Activated naive CD4-positive, alpha-beta T cell treated with Interleukin-2 at 50 U/mL for 16 hours (primary cell): ENCODE data around the gene LOX.
"Not testable (repeated sequence)": the region's sequence is repeated elsewhere in the genome, so short reads cannot be mapped to it uniquely, and the experiment has no call there.

Source experiments
- DNase-seq: peaks from one replicate; pipeline ENCODE4 v3.0.0-alpha.2; 2020

LOX gene

GRCh38 chr5:122097391-122097790 lies 19.3 kb upstream of the LOX start:
- no peak for DNase-seq

- DNase-seq = no peak
Measured at GRCh38 chr5:122095158-122095557, 17.1 kb upstream of the LOX start.

- DNase-seq = not testable (repeated sequence)
Measured at GRCh38 chr5:122094251-122094650, 16.2 kb upstream of the LOX start.

GRCh38 chr5:122093415-122094180 lies 15.5 kb upstream of the LOX start:
- DNase-seq = no peak

DNA sequence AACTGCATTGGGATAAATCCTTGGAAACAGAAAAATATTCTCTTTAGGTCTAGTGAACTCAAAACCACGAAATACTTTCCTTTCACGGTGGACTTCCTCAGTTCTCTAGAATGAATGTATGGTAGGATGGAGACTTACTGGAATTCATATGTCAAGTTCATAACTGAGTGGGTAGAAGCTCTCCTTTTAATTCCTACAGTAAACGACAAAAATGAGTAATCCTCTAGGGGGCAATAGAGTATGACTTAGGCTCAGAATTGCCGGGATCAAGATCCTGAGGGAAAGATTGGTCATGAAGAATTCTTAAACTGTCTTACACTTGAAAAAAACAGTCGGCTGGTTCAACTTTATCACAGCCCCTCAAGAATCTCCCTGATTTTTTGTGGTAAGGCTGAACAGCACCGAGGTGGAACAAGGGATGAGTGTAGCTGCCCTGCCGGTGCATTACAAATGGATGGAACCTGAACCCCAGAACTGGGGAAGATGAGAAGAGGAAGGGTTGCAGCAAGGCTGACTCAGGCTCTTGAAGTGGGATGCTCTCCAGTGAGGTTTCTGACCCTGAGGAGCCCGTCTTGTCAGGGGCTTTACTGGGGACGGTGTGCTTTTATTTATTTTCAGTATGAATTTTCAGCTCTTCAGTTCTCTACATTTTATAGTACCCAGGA lies 14.0 kb upstream of the LOX start:
- DNase-seq = no peak

DNA sequence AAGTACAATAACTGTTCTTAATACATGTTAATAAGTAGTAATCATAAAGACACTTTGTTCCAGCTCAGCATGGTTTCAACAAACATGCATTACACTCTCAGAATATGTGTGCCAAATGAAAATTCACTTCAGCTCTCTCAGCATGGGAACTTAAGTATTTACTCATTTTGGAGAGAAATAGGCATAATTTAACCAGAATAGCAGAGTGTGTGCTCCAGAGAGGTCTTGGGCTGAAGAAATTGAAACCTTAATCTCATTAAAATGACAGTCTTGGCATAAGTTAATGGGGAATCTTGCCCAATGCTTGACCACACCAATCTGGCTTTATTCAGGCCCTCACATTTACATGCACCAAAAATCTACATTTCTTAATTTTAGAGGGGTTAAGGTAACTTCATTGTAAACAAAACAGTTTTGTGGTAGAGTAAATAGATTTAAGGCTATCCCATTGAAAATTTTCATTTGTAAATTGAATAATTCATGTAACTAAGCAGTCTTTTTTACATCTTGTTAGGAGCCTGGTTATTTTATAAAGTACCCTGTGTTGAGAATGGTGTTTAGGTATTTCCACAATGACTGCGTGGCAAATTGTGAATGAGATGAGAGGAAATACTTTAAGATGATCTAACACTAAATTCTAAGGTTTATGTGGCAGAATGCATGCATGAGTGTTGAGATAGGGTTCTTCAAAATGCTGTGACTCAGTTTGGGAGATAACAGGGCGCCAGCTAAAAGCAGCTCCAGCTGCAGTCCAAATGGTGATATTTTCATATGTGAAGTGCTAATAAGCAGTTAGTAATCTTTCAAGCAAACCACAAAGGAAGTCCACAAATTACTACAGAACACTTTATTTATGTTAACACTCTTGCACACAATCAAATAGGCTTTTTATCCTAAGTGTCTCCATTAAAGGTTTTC lies 11.3 kb upstream of the LOX start:
- DNase-seq = no peak

GRCh38 chr5:122085041-122085440 lies 7.0 kb upstream of the LOX start:
- no peak for DNase-seq

DNA sequence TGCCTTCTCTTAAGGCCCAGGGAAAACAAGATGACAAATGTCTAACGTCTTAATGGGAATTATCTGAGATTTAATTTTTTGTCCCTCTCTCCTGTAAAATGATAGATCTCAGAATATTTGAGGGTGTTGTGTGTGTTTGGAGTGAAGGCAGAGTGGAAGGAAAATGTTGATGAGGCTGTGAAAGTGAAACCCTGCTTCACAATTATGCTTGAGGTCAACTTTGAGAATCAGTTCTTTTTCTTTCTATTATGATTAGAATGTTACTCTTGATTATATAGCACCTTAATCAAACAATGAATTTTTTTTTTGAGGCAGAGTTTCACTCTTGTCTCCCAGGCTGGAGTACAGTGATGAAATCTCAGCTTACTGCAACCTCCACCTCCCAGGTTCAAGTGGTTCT lies 5.5 kb upstream of the LOX start:
- DNase-seq = no peak

DNA sequence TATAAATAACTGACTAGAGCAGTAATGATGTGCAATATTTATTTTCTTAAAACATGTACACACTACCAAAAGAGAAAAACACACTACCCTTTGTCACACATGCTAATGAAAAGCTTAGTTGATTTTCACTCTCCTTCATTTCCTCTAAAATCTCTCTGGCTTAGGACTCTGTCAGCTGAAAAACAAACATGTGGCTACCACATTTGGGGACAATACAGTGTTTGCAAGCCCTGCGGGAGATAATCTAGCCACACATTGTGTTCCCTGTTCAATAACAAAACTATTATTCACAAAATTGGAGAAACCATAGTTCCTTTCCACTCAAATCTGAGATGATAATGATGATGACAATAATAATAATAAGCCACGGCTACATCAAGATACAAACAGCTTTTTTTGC lies 3.5 kb upstream of the LOX start:
- DNase-seq = no peak

GRCh38 chr5:122077366-122078115 lies 518 bp downstream of the LOX start:
- no peak for DNase-seq

- DNase-seq = no peak
Measured at GRCh38 chr5:122076669-122077365, 1.2 kb downstream of the LOX start.

- DNase-seq = no peak
Measured at GRCh38 chr5:122076050-122076461, 2.0 kb downstream of the LOX start.

DNA sequence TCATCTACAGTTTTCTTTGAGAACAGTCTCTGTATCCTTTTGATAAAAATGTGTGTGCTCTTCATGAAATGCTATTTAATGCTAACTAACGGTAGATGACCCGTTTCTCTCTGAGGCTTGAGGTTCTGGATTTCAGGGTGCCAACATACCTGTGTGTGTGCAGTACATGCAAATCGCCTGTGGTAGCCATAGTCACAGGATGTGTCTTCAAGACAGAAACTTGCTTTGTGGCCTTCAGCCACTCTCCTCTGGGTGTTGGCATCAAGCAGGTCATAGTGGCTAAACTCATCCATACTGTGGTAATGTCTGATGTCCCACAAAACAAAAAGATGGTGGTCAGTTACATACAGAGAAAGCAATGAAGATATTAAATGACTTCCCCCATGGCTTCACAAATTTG lies 4.2 kb downstream of the LOX start:
- no peak for DNase-seq

GRCh38 chr5:122073018-122073417 lies 5.0 kb downstream of the LOX start:
- no peak for DNase-seq

DNA sequence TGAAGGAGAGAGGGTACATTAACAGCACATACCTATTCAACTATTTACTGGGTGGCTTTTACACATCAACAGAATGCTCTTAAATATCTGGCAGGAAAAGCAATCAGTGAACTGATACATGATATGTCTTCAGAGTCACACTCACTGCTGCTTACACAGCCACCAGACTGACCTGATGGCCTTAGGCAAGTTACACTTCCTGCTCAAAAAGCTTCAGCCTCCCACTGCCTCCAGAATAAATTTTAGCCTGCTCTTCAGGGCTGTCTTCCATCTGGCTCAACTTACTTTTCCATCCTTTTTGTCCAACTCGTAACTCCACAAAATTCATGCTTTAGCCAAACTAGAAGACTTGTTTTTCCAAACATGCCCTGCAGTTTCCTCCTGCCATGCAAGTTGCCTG lies 10.7 kb downstream of the LOX start:
- no peak for DNase-seq

- no peak for DNase-seq
Measured at GRCh38 chr5:122064992-122065391, 13.1 kb downstream of the LOX start.

GRCh38 chr5:122063836-122064235 lies 14.2 kb downstream of the LOX start:
- DNase-seq = no peak

DNA sequence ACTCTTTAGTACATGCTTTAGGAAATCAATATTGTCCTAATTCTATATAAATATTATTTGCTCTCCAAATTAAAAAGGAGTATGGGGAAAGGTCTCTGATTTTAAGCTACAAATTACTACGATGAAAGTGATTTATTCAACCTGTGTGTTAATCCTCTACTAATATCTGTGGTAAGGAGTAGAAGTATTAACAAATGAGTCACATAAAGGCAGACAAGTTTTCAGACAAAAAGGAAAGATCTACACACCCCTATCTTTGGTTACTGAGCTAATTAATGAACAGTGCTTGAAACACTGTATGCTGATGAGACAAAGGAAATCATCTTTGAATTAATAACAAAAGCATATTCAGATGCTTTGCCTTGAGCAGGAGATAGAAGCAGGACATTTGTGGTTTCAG lies 15.9 kb downstream of the LOX start:
- no peak for DNase-seq

DNA sequence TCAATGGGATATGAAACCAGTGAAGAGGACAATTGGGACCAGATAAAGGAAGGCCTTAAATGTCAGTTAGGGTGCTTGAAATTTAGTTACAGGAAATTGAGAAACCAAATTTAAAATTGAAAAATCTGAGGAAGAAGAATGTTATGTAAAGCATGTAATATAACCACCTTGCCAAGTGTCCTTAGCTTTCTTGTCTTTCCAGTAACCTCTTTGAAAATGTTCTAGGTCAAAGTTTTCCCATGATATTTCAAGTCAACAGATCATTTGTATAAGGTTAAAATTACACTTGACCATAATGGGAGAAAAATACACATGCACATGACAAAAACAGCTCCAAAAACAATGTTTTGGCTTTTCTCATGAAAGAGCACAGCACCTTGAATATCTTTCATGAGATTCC lies 21.1 kb downstream of the LOX start:
- DNase-seq = no peak

DNA sequence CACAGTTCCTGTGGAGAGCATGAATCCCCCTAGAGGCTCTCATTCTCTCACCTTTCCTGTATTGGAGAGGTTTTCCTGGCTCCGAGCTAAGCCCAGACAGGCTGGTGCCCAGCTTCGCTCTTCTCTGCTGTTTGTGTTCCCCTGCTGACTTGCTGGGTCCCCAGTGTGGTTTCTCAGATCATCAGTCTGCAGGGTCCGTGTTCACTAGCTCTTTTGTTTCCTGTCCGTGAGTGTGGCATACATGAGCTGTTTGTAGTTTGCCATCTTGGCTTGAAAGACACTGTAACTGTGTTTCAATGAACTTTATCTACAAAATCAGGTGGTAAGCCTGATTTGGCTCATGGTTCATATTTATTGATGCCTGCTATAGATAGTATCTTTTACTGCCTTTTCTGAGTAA lies 23.8 kb downstream of the LOX start:
- DNase-seq = no peak

DNA sequence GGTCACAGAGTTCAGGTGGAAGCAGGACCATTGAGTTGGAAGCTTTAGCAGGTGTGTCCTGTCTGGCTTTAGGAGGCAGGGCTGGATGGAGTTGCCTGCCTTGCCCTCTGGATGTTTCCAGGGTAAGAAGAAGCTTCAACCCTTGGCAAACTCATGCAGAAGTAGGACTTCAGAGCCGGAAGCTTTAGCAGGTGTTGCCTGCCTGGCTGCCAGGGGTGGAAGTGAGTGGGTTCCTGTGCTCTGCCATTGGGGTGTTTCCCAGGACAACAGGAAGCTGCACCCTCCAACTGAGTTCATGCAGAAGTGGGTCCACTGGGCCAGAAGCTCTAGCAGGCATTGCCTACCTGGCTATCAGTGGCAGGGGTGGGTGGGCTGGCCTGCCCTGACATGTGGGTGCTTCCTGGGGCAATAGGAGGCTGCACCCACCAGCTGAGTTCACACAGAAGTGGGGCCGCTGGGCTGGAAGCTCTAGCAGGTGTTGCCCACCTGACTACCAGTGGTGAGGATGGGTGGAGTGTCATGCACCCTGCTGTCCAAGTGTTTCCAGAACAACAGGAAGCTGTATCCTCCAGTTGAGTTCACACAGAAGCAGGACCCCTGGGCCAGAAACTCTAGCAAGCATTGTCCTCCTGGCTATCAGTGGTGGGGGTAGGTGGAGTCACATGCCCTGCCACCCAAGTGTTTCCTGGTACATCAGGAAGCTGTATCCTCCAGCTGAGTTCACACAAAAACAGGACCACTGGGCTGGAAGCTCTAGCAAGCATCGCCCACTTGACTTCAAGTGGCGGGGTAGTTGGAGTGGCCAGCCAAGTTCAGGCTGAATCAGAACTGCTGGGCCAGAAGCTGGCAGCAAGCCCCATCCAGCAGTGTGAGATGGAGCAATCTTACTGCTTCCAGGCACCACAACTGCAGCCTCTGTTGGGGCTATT lies 24.6 kb downstream of the LOX start:
- DNase-seq = no peak
